Measurements from ENCODE around the gene ST3GAL6.
"Not testable (repeated sequence)": the region's sequence is repeated elsewhere in the genome, so short reads cannot be mapped to it uniquely, and the experiment has no call there.

Gene ST3GAL6

DNA sequence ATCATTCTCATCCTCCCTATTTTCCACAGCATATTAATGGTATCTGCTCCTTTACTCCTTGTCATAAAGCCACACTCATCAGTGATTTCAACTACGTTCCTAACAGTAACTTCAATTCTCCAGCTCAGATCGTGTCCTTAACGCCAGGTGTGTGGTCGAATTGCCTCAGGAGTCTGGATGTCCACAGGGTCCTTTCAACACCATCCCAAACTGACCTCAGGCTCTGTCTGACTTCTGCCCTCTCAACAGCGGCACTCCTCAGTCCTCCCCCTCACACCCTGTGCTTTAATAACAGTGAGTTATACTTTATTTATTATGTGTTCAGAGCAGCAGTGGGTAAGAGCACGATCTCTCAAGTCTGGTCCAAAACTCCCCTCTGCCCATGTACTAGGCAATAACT is 42.4 kb downstream of the ST3GAL6 start:
- no peak for DNase-seq (ENCODE audit: low read depth)

DNA sequence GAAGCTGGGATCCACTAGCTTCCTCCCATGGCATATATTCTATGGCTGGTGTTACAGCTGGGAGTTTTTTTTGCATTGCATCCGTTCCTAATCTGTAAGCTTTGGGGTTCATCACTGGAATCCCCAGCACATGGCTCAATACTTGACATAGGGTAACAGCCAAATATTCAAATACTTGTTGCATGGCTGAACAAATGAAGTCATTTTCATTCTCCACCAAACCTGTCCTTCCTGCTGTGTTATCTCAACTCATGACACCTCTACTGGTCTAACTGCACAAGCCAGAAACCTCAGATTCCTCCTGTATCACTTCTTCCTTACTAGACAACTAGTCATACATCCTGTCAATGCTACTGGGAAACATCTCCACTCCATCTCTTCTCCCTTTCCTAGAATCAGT is 43.4 kb downstream of the ST3GAL6 start:
- DNase-seq (ENCODE audit: low read depth) = no peak

DNA sequence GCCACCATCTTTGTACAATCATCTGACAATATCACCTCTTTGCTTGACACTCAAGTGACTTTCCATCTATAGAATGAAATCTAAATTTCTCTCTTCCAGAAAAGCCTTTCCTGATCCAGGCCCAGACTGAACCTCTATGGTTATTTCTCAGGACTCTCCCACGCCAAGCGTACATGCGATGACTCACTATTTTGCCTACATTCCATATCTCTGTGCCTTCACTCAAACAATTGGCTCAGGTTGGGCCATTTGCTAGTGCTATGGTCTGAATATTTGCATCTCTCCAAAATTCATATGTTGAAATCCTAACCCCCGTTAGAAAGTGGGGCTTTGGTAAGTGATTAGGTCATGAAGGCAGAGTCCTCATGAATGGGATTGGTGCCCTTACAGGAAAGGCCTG is 43.9 kb downstream of the ST3GAL6 start:
- DNase-seq (ENCODE audit: low read depth) = no peak

DNA sequence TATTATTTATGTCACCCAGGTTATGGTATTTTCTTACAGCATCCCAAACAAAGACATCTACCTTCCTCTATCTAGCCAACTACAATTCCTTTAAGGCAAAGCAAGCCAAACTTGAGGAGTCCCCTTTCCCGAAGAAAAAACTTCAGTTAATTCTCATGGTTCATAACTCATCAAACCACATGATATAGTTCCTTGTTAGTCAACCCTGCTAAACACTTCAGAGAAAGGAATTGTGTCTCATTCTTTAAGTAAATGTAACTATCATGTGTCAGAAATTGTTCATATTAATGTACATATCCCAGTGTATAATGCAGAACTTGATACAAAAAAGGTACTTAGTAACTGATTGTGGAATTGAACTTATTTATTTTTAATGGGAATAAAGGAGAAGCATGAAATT is 44.4 kb downstream of the ST3GAL6 start:
- no peak for DNase-seq (ENCODE audit: low read depth)

DNA sequence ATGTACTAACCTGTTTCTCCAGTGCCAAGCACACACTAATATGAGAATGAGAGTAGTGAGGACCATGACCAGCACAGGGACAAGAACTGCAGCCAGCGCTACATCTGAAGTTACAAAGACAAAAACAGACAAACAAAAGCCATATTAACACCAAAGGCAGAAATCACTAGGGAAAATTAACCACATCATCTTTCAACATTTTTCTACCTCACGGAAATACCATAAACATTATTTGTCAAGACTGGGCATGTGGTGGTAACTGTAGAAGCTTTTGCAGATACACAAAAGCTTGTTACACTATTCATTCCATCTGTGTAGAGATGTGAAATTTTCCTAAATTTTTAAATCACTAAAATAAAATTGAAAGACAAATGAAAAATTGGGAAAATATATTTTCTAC is 44.9 kb downstream of the ST3GAL6 start:
- no peak for DNase-seq (ENCODE audit: low read depth)

DNA sequence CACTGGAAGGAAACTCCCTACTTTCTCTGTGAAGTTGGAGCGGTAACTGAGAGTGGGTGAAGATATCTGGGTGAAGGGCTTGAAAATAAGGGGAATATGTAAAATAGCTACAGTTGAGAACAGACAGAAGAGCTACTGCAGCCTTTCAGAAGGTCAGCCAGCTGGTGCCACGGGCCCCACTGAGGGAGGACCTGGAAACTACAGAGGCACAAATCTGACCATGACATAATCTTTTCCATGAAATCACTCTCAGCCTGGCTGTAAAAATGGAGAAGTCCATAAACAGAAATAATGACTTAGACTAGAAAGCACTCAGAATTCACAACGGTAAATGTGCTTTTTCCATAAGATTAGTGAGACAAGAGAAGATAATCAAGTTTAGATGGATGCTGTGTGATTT is 46.4 kb downstream of the ST3GAL6 start:
- DNase-seq (ENCODE audit: low read depth) = no peak

DNA sequence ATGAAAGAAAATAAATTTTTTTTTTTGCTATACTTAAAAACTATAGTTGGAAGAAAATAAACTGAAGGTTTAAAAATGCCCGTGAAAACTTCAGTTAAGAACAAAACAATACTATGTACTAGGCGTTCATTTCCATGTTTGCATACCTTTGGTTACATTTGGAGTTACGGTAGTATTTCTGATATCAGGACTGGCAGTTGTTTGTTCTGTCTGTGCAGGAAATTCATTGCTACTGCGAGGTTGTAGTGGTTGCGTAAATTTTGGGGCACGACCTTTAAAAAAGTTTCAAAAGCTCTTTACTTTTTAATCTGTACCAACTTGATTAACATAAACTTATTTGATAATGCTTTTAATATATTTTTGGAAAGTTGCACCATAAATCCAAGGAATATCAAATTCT is 47.9 kb downstream of the ST3GAL6 start:
- no peak for DNase-seq (ENCODE audit: low read depth)

DNA sequence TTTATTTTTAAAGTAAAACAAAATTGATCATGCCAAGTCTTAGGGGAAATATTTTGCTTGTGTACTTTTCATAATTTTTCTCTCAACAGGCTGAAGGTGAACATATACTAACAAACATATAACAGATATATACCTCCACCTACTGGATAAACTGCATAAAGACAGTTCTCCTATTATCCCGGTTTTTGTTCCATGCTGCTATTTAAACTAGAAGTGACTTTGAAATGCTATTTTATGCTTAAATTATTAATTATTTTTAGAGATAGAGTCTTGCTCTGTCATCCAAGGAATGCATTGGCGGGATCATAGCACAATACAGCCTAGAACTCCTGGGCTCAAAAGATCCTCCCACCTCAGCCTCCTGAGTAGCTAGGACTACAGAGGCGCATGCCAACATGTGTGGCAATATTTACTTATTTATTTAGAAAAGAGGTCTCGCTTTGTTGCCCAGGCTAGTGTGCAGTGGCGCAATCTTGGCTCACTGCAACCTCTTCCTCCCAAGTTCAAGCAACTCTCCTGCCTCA is 49.8 kb downstream of the ST3GAL6 start:
- no peak for DNase-seq (ENCODE audit: low read depth)

DNA sequence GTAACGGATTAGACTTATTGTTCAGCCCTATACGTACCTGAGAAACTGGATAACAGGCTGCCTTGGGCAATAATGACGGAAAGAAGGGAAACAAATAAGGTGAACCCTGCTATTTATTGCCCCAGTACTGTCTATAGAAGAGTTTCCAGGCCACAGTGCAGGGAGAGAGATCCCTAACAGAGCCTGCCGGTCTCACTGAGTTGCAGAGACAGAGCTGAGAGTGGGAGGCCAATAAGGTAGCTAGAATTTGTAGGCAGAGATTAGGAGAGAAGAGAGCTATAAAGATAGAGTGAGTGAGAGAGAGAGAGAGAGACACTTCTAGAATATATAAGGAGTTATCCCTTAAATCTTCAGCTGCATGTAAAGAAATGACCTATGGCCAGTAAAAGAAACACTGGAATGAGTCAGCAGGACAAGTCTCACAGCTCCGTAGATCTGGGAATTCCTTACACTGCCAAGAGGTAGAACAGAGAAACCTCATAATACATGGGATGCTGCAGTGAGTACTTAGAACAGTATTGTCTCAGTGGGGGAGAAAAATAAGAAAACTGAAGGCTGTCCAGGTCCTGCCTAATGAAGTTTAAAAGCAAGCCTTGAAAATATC is 51.8 kb downstream of the ST3GAL6 start:
- no peak for DNase-seq (ENCODE audit: low read depth)

DNA sequence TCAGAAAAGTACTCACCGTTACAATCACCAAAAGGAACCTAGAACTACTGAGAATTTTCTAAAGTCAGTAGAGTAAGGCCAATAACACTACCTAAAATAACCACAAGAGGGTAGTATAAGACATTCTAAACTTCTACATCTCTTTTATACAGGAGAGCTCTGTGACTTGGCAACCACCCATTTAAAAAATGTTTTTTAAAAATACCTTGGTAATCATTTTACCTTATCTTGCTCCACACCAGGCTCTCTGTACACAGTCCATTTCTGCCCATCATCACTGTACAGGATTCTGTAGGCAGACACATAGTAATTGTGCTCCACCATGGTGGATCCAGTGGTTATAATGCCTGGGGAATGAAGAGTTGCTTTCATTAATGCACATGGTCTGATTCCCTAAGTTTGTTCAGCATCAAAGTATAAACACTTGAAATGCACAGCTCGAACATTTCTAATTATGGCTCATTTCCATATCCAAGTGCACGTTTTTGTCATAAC is 54.5 kb downstream of the ST3GAL6 start:
- no peak for DNase-seq (ENCODE audit: low read depth)

DNA sequence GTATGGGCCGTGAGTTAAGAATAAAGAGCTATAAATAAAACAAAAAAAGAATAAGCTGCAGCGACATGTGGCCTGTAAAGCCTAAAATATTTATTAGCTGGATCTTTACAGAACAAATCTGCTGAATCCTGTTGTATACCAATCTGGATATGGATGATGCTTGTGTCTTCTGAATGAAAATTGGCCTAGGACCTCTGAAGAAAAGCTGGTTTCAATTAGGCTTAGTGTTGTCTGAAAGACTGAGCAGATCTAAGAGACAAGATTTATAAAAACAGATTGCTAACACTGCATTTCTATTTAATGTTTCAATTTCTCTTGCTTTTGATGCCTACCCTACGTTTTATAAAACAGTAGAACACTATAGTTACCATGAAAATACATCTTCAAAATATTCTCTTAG is 57.9 kb downstream of the ST3GAL6 start:
- DNase-seq (ENCODE audit: low read depth) = no peak

DNA sequence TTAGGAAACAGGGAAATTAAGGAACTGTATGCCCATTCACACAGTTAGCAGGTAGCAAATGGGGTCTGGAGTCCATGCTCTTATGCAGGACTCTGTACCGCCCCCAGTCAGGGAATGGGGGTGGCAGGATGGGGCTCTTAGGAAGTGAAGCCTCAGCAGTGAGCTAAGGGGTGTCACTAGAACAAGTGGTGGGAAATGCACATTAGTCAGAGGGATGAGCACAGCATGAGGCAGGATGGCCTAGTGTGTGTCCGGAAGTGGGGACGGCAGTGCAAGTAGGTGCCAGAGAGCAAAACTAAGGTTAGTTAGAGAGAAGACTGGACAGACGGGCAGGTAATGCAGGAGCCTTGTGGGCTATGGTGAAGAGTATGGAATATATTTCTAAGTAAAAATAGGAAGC is 60.7 kb downstream of the ST3GAL6 start:
- DNase-seq (ENCODE audit: low read depth) = no peak

DNA sequence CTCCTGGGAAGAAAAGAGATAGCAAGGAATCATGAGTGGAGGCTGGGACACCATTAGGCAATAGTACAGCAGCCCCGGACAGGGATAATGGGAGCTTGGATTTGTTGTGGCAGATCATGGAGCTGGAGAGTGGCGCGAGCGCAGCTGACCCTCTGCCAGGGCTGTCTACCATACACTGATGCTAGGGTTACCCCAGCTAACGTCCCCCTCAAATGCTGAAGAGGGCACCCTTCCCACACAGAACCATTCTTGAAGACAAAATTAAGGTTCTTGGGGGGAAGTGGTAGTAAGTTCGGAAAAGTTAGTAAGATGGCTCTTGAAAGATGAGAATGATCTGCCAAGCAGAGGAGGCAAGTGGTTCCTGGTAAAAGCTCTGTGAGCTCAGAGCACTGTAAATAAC is 61.1 kb downstream of the ST3GAL6 start:
- DNase-seq (ENCODE audit: low read depth) = no peak

DNA sequence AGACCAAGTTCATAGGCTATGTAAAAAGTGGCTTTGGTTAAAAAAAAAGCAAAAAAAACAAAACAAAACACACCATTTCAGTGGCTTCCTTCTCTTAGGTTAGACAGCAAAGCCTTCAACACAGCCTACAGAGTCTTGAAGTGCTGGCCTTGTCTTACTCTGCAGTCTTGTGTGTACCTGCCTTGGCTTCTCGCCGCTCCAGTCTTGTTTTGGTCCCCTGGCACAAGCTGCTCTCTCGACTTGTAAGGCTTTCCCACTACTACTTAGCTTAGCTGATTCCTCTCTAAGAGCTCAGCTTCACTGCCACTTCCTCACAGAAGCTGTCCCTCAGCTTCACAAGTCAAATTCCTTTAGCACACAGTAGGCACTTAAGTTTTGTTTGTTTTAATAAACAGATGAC is 63.0 kb downstream of the ST3GAL6 start:
- DNase-seq (ENCODE audit: low read depth) = no peak

DNA sequence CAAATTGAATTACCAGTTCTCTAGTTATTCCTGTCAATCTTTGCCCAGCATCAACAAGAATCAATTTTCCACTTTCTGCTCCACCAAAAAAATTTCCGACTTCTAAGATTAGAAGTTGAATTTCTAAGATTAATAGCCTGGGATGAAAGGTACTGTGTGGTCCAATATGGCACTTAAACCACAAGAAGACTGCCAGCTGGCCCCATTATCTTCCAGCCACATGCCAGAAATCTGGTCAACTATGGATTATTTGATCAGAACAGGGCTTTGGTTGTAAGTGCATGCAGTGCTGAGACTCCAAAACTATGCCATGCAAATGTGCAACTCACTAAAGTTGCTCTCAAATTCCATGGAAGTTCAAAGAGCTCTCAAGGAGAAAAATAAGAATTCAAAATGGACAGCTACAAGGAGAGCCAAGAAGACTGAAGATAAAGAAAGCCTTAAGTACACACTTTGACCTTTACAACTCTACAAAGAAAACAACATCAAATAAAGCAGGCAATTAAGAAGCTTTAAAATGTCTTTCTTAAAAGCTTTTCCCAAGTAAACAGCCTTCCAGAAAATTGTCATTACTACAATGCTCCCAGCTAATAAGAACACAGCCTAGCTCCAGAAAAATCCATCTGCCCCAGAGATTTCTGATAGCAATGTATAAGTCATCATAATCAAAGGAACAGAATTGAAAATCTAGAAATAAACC is 64.2 kb downstream of the ST3GAL6 start:
- no peak for DNase-seq (ENCODE audit: low read depth)

DNA sequence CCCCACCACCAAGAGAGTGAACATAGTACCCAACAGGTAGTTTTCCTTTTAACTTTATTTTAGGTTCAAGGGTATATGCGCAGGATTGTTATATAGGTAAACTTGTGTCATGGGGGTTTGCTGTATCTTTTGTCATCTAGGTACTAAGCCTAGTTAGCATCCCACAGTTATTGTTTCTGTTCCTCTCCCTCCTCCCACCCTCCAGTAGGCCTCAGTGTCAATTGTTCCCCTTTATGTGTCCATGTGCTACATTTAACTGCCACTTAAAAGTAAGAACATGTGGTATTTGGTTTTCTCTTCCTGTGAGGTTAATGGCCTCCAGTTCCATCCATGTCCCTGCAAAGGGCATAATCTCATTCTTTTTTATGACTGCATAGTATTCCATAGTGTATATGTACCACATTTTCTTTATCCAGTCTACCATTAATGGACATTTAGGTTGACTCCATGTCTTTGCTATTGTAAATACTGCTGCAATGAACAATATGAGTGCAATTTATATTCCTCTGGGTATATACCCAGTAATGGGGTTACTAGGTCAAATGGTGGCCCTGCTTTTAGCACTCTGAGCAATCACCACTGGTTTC is 66.2 kb downstream of the ST3GAL6 start:
- no peak for DNase-seq (ENCODE audit: low read depth)

DNA sequence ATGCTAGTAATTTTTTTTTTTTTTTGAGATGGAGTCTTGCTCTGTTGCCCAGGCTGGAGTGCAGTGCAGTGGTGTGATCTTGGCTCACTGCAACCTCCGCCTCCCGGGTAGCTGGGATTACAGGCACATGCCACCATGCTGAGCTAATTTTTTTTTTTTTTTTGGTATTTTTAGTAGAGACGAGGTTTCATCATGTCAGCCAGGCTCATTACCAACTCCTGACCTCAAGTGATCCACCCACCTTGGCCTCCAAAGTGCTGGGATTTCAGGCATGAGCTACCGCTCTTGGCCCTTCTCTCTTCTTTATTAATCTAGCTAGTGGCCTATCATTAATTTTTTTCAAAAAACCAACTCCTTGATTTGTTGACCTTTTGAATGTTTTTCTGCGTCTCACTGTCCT is 67.9 kb downstream of the ST3GAL6 start:
- DNase-seq (ENCODE audit: low read depth) = not testable (repeated sequence)

DNA sequence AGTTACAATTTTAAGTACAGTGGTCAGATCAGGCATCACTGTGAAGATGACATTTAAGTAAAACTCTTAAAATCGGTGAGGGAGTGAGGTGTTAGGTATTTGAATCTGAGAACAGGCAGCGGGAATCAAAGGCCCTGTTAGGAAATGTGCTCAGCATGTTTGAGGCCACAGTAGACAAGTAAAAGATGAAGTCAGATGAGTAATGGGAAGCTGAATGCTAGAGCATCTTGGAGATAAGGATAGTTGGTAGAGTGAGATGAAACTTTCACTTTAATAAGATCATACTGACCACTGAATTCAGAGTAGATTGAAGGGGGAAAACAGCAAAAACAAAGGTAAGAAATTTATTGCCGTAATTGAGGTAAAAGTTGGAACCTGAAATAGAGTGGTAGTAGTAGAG is 76.7 kb downstream of the ST3GAL6 start:
- DNase-seq (ENCODE audit: low read depth) = no peak

DNA sequence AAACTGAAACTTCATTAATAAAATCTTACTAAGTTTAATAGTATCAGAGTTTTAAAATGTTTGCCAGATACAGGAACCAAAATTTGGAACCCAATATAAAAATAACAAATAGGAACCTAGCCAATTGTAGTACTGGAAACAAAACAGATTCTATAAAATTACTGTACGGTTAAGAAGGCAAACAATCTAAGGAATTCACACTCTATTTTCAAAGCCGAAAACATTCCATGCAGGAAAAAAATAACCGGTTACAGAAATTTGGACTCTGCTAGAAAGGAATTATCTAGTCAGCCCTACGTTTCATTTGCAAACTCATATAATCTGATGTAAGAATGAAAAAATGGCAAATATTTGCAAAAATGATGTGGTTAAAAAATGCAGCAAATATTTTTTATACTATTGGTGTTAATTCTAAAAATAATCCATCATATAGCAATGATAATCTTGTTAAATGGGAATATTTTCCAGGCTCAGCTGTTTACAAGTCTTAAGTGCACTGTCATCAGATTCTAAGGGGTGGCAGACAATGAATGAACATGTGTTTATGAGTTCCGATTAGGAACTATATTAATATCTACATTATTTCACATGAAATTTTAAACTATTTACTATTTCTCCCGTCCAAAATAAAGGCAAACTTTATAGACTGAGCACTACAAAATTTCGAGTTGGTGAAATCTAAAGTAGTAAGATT is 80.3 kb downstream of the ST3GAL6 start:
- no peak for DNase-seq (ENCODE audit: low read depth)

Measured in GM04503 (cell line).